ENCODE results near the gene ANKRD13D.

DNA sequence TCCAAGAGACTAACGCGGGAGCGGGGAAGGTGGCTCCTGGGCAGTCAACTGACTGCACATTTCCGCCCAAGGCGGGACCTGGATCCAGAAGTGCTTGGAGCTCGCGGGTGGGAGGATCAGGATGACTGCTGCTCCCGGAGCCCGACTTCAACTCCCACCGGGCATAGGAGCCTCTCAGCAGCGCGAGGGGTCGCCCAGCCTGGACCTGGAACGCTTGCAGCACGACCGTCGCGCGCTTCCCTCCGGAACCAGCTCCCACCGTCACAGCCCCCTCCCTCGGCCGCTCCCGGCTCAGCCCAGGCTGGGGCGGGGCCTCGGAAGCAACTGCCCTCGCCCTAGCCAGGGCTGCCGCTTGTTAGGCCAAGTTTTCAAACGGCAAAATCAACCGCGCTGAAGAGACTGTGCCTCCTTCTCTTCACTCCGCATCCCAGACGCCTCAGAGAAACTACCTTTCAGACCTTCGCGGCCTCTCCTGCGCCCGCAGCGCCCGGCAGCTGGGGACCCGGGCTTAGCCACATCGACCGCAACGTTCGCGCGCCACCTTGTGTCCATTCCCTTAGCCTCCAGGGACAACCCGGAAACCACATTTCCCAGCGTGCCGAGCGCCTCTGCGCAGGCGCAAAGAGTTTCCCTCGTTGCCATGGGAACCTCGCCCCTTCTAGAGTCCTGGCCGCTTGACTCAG lies 28.2 kb downstream of the ANKRD13D start:
- TF ChIP-seq, protein P1, sequence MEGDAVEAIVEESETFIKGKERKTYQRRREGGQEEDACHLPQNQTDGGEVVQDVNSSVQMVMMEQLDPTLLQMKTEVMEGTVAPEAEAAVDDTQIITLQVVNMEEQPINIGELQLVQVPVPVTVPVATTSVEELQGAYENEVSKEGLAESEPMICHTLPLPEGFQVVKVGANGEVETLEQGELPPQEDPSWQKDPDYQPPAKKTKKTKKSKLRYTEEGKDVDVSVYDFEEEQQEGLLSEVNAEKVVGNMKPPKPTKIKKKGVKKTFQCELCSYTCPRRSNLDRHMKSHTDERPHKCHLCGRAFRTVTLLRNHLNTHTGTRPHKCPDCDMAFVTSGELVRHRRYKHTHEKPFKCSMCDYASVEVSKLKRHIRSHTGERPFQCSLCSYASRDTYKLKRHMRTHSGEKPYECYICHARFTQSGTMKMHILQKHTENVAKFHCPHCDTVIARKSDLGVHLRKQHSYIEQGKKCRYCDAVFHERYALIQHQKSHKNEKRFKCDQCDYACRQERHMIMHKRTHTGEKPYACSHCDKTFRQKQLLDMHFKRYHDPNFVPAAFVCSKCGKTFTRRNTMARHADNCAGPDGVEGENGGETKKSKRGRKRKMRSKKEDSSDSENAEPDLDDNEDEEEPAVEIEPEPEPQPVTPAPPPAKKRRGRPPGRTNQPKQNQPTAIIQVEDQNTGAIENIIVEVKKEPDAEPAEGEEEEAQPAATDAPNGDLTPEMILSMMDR (IDR thresholded peaks at IDR 0.05): peak; percentile 93
- TF ChIP-seq ZFX (IDR thresholded peaks at IDR 0.05; ENCODE audit: borderline replicate concordance): no peak
